Left lung (tissue), 10 donors: ENCODE data around the gene ZBTB46. TPM values are rescaled to one million over a fixed set of nuclear protein-coding genes. Genes with fewer than 3 reads are reported as not detected.
A peak's percentile ranks its signal among the peaks of the same experiment; 100 is the strongest.

Experiments
- ATAC-seq: fragments of 200-7000 bp; cut with Tn5 transposase; one replicate; pipeline ENCODE4 v1.9.1; 2020; ENCODE audit warnings: moderate library complexity
- DNase-seq, 4 donors: peaks; one replicate each; pipeline ENCODE4 v3.0.0-alpha.2; 2013 to 2020
- H3K27ac ChIP-seq, 2 donors: fragments of 200-600 bp; sonication (generic) in 1 of 2; one replicate each; pipeline versions ENCODE4 v1.5.0 to v1.8.0; 2020 to 2021
- H3K27me3 ChIP-seq, 2 donors: fragments of 200-600 bp; sonication (generic) in 1 of 2; one replicate each; pipeline versions ENCODE4 v1.5.0 to v1.8.0; 2020 to 2021
- H3K36me3 ChIP-seq, 2 donors: fragments of 200-600 bp; sonication (generic) in 1 of 2; one replicate each; pipeline versions ENCODE4 v1.5.0 to v1.8.0; 2020 to 2021
- H3K4me1 ChIP-seq, 2 donors: fragments of 200-600 bp; one replicate each; pipeline ENCODE4 v1.8.0; 2021
- H3K4me3 ChIP-seq, 2 donors: fragments of 200-600 bp; sonication (generic) in 1 of 2; one replicate each; pipeline versions ENCODE4 v1.5.0 to v1.8.0; 2020 to 2021; ENCODE audit warnings: mild to moderate bottlenecking in 1 of 2
- H3K9me3 ChIP-seq, 2 donors: fragments of 200-600 bp; sonication (generic) in 1 of 2; one replicate each; pipeline versions ENCODE4 v1.5.0 to v1.8.0; 2020 to 2021
- CTCF ChIP-seq, 2 donors: fragments of 200-600 bp; sonication (generic) in 1 of 2; IDR thresholded peaks; one replicate each; pipeline versions ENCODE4 v1.5.0 to v1.8.0; 2021; ENCODE audit warnings: antibody characterized with exemption in 2 of 2
- intact Hi-C, 2 donors: fragments of 100-400 bp; cut with DNase I; formaldehyde crosslinking; loops; one replicate each; pipeline versions ENCODE4 v1.11.2 to v1.14.2; 2022
- polyA plus RNA-seq, 6 donors: library from polyadenylated mRNA; unstranded; fragments of 120-200 nt; gene quantifications; one replicate each; pipeline ENCODE4 v1.2.1, GENCODE V29; 2013; ENCODE audit not compliant: insufficient read length in 6 of 6
- total RNA-seq, 2 donors: library from RNA; stranded (reverse); fragmentation: NEBNext Ultra II Directional; extraction: Animal tissue kit (Norgen Biotek cat#: 25700); gene quantifications; one replicate each; pipeline ENCODE4 v1.2.1, GENCODE V29; 2021
- donor health status: DM: no; HTN: yes; CAD: no.
- donor health status: DM: no; HTN: no; CAD: no.

Gene ZBTB46
- total and polyA plus RNA-seq, 8 donors: 9.2 to 16.3 (median 11.7) TPM

GRCh38 chr20:63704749-63705117, 126.3 kb downstream of the ZBTB46 start:
- no peak overlapping the region for H3K4me3 ChIP-seq
- peaks cover 0 to 55% of the 10 kb centered on the region in 2 donors for H3K36me3 ChIP-seq
- H3K27ac ChIP-seq: no peak overlapping the region
- H3K9me3 ChIP-seq: no peaks in the 10 kb centered on the region
- peaks cover 14 to 40% of the 10 kb centered on the region in 2 donors for H3K4me1 ChIP-seq
- ATAC-seq (no peak), DNase-seq (peak in 1 of 4 donors; percentile 52)
- no peaks in the 10 kb centered on the region for H3K27me3 ChIP-seq
- intact Hi-C loops: no loop called here
- no peak for TF ChIP-seq CTCF (IDR thresholded peaks at IDR 0.05)

GRCh38 chr20:63703976-63704748, 126.9 kb downstream of the ZBTB46 start:
- no peak overlapping the region for H3K4me3 ChIP-seq
- no peak overlapping the region for H3K27ac ChIP-seq
- no peak for TF ChIP-seq CTCF (IDR thresholded peaks at IDR 0.05)
- intact Hi-C loops: no loop called here
- ATAC-seq (no peak), DNase-seq (peak in 1 of 4 donors; percentile 42)
- H3K27me3 ChIP-seq: no peaks in the 10 kb centered on the region
- no peaks in the 10 kb centered on the region for H3K9me3 ChIP-seq
- H3K4me1 ChIP-seq: peaks cover 17 to 40% of the 10 kb centered on the region in 2 donors
- H3K36me3 ChIP-seq: peaks cover 0 to 55% of the 10 kb centered on the region in 2 donors

GRCh38 chr20:63703471-63703975, 127.5 kb downstream of the ZBTB46 start:
- intact Hi-C loops: no loop called here
- peaks cover 11 to 40% of the 10 kb centered on the region in 2 donors for H3K4me1 ChIP-seq

GRCh38 chr20:63702751-63703470, 128.2 kb downstream of the ZBTB46 start:
- Histone ChIP-seq H3K4me1 (peaks cover 10 to 44% of the 10 kb centered on the region in 2 donors), H3K27me3 (no peaks in the 10 kb centered on the region), H3K36me3 (peaks cover 0 to 53% of the 10 kb centered on the region in 2 donors), H3K27ac (no peak overlapping the region), H3K9me3 (no peaks in the 10 kb centered on the region), H3K4me3 (no peak overlapping the region)
- intact Hi-C loops: no loop called here
- ATAC-seq (no peak), DNase-seq (peak in 1 of 4 donors; percentile 66)
- no peak for TF ChIP-seq CTCF (IDR thresholded peaks at IDR 0.05)

More at GRCh38 chr20:63703471-63703975, 127.5 kb downstream of the ZBTB46 start:
- Histone ChIP-seq H3K27me3 (no peaks in the 10 kb centered on the region), H3K36me3 (peaks cover 0 to 53% of the 10 kb centered on the region in 2 donors), H3K27ac (no peak overlapping the region), H3K9me3 (no peaks in the 10 kb centered on the region), H3K4me3 (no peak overlapping the region)
- peak in 2 of 4 donors; percentile 30 to 67 for DNase-seq
- TF ChIP-seq CTCF (IDR thresholded peaks at IDR 0.05): no peak
- ATAC-seq: no peak
